Liver (tissue), 9 donors: Measurements from ENCODE around the gene ZNF558. TPM values are rescaled to one million over a fixed set of nuclear protein-coding genes. Genes with fewer than 3 reads are reported as not detected.

Experiments
- DNase-seq: peaks from one replicate; pipeline ENCODE4 v3.0.0-alpha.2; 2017; ENCODE audit warnings: low spot score
- H3K27ac ChIP-seq, 2 donors: one replicate each; pipeline ENCODE4 v1.7.0; 2013; ENCODE audit warnings: inconsistent platforms in 2 of 2, low read length in 2 of 2, control low read depth in 1 of 2, low read depth in 1 of 2, mild to moderate bottlenecking in 1 of 2
- H3K27me3 ChIP-seq, 4 donors: one replicate each; pipeline versions ENCODE4 v1.6.1 to v1.7.0; 2013; ENCODE audit warnings: low read length in 3 of 4, inconsistent platforms in 1 of 4, mild to moderate bottlenecking in 1 of 4, moderate library complexity in 1 of 4; ENCODE audit not compliant: control insufficient read depth in 4 of 4, insufficient read depth in 4 of 4
- H3K36me3 ChIP-seq, 4 donors: one replicate each; pipeline versions ENCODE4 v1.6.1 to v1.7.0; 2013; ENCODE audit warnings: low read length in 3 of 4, mild to moderate bottlenecking in 3 of 4, low read depth in 1 of 4, moderate library complexity in 1 of 4; ENCODE audit not compliant: control insufficient read depth in 4 of 4, insufficient read depth in 3 of 4
- H3K4me1 ChIP-seq, 4 donors: one replicate each; pipeline versions ENCODE4 v1.6.1 to v1.7.0; 2013; ENCODE audit warnings: low read length in 3 of 4, mild to moderate bottlenecking in 3 of 4, moderate library complexity in 1 of 4; ENCODE audit not compliant: control insufficient read depth in 4 of 4, insufficient read depth in 4 of 4
- H3K4me3 ChIP-seq, 3 donors: one replicate each; pipeline versions ENCODE4 v1.6.1 to v1.7.0; 2013; ENCODE audit warnings: low read length in 3 of 3, control low read depth in 1 of 3, low read depth in 1 of 3, mild to moderate bottlenecking in 1 of 3
- H3K9ac ChIP-seq, 2 donors: one replicate each; pipeline ENCODE4 v1.7.0; 2013; ENCODE audit warnings: low read length in 2 of 2, mild to moderate bottlenecking in 2 of 2, moderate library complexity in 2 of 2, control low read depth in 1 of 2, low read depth in 1 of 2
- H3K9me3 ChIP-seq, 4 donors: one replicate each; pipeline versions ENCODE4 v1.6.1 to v1.7.0; 2013; ENCODE audit warnings: low read length in 3 of 4; ENCODE audit not compliant: control insufficient read depth in 4 of 4
- EGR1 ChIP-seq, 2 donors: IDR thresholded peaks; 2 replicates each; pipeline ENCODE4 v1.6.1; 2016 to 2018; ENCODE audit warnings: antibody characterized with exemption in 2 of 2, low read depth in 2 of 2
- FOXA1 ChIP-seq: IDR thresholded peaks from 2 replicates; pipeline ENCODE4 v1.6.1; 2016; ENCODE audit warnings: antibody characterized with exemption
- FOXA2 ChIP-seq: IDR thresholded peaks from 2 replicates; pipeline ENCODE4 v1.6.1; 2016; ENCODE audit warnings: antibody characterized with exemption
- HNF4A ChIP-seq, 2 donors: conservative IDR thresholded peaks; 2 replicates each; pipeline ENCODE4 v1.6.1; 2016; ENCODE audit warnings: antibody characterized with exemption in 2 of 2, mild to moderate bottlenecking in 2 of 2
- HNF4G ChIP-seq: IDR thresholded peaks from 2 replicates; pipeline ENCODE4 v1.6.1; 2016; ENCODE audit warnings: antibody characterized with exemption
- JUND ChIP-seq, 2 donors: IDR thresholded peaks; 2 replicates each; pipeline ENCODE4 v1.6.1; 2016; ENCODE audit warnings: antibody characterized with exemption in 2 of 2
- RAD21 ChIP-seq, 2 donors: IDR thresholded peaks; 2 replicates each; pipeline ENCODE4 v1.6.1; 2016; ENCODE audit warnings: antibody characterized with exemption in 2 of 2, mild to moderate bottlenecking in 2 of 2
- RXRA ChIP-seq, 2 donors: IDR thresholded peaks; 2 replicates each; pipeline ENCODE4 v1.6.1; 2017 to 2018; ENCODE audit warnings: antibody characterized with exemption in 2 of 2, mild to moderate bottlenecking in 1 of 2
- SP1 ChIP-seq: IDR thresholded peaks from 2 replicates; pipeline ENCODE4 v1.6.1; 2018; ENCODE audit warnings: antibody characterized with exemption, mild to moderate bottlenecking
- TAF1 ChIP-seq: conservative IDR thresholded peaks from 2 replicates; pipeline ENCODE4 v1.6.1; 2016; ENCODE audit warnings: antibody characterized with exemption, mild to moderate bottlenecking
- YY1 ChIP-seq: IDR thresholded peaks from 2 replicates; pipeline ENCODE4 v1.6.1; 2016; ENCODE audit warnings: antibody characterized with exemption, mild to moderate bottlenecking
- WGBS: extraction: QIAGEN DNeasy Blood & Tissue Kit; methylation state at CpG from one replicate; pipeline ENCODE4 v1.1.7; 2013; 5-methylcytosine and 5-hydroxymethylcytosine counted together
- polyA plus RNA-seq, 2 donors: library from polyadenylated mRNA; stranded (reverse) in 1 of 2; unstranded in 1 of 2; fragments of 200-250 nt in 1 of 2; fragments of >200 nt in 1 of 2; fragmentation: Nextera tagmentation in 1 of 2; extraction: Ambion mirVana in 1 of 2; gene quantifications; one replicate each; pipeline versions ENCODE4 v1.2.1 to v1.2.3, GENCODE V29; 2013 to 2015
- total RNA-seq, 2 donors: library from RNA; depleted of rRNA; stranded (reverse); fragments of >200 nt; gene quantifications; one replicate each; pipeline ENCODE4 v1.2.3, GENCODE V29; 2014
- TF ChIP-seq, protein P1 (sequence below): fragments of 150-350 bp; IDR thresholded peaks from 2 replicates; pipeline ENCODE4 v1.5.1; 2017; ENCODE audit warnings: improper control_type of control experiment, low read depth, low read length; ENCODE audit not compliant: missing input control
- TF ChIP-seq, protein P2 (sequence below): IDR thresholded peaks from 2 replicates; pipeline ENCODE4 v1.6.1; 2016; ENCODE audit warnings: antibody characterized with exemption
- TF ChIP-seq, protein P3 (sequence below): IDR thresholded peaks from 2 replicates; pipeline ENCODE4 v1.6.1; 2016; ENCODE audit warnings: antibody characterized with exemption
- TF ChIP-seq, protein P4 (sequence below): IDR thresholded peaks from 2 replicates; pipeline ENCODE4 v1.6.1; 2016; ENCODE audit warnings: antibody characterized with exemption
- donor health status: healthy.
- donor health status: healthy.
- donor health status: healthy.
- donor health status: healthy.
- donor health status: healthy.

ZNF558 gene
- total and polyA plus RNA-seq, 4 donors = 4.9 to 21.2 (median 7.0) TPM

DNA sequence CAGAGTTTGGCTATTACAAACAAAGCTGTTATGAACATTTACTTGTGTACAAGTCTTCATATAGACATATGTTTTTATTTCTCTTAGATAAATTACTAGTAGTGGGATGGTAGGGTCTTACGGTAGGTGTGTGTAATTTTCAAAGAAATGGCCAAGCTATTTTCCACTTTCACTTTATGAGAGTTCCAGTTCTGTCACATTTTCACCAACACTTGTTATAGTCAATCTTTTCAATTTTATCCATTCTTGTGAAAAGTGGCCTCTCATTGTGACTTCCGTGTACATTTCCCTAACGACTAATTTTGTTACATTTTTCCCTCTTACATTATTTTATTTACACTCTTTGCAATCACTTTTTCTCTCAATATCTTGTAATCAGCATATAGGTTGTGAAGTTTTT, 18.4 kb upstream of the ZNF558 start:
- H3K4me1 ChIP-seq = no peaks in the 10 kb centered on the region
- 92% methylated on average over 3 of the region's 3 CpGs for WGBS
- no peak overlapping the region for H3K9ac ChIP-seq
- H3K9me3 ChIP-seq = peaks cover 0 to 19% (median 6%) of the 10 kb centered on the region in 4 donors
- no peak for TF ChIP-seq RAD21 (IDR thresholded peaks at IDR 0.05)
- TF ChIP-seq, protein P1, sequence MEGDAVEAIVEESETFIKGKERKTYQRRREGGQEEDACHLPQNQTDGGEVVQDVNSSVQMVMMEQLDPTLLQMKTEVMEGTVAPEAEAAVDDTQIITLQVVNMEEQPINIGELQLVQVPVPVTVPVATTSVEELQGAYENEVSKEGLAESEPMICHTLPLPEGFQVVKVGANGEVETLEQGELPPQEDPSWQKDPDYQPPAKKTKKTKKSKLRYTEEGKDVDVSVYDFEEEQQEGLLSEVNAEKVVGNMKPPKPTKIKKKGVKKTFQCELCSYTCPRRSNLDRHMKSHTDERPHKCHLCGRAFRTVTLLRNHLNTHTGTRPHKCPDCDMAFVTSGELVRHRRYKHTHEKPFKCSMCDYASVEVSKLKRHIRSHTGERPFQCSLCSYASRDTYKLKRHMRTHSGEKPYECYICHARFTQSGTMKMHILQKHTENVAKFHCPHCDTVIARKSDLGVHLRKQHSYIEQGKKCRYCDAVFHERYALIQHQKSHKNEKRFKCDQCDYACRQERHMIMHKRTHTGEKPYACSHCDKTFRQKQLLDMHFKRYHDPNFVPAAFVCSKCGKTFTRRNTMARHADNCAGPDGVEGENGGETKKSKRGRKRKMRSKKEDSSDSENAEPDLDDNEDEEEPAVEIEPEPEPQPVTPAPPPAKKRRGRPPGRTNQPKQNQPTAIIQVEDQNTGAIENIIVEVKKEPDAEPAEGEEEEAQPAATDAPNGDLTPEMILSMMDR = no peak
- TF ChIP-seq RXRA (IDR thresholded peaks at IDR 0.05) = no peak
- TF ChIP-seq HNF4G = no peak
- no peak for TF ChIP-seq FOXA2
- TF ChIP-seq, protein P2, sequence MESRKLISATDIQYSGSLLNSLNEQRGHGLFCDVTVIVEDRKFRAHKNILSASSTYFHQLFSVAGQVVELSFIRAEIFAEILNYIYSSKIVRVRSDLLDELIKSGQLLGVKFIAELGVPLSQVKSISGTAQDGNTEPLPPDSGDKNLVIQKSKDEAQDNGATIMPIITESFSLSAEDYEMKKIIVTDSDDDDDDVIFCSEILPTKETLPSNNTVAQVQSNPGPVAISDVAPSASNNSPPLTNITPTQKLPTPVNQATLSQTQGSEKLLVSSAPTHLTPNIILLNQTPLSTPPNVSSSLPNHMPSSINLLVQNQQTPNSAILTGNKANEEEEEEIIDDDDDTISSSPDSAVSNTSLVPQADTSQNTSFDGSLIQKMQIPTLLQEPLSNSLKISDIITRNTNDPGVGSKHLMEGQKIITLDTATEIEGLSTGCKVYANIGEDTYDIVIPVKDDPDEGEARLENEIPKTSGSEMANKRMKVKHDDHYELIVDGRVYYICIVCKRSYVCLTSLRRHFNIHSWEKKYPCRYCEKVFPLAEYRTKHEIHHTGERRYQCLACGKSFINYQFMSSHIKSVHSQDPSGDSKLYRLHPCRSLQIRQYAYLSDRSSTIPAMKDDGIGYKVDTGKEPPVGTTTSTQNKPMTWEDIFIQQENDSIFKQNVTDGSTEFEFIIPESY = no peak
- no peak for TF ChIP-seq HNF4A (conservative IDR thresholded peaks at IDR 0.05)
- TF ChIP-seq JUND (IDR thresholded peaks at IDR 0.05) = no peak
- TF ChIP-seq TAF1 = no peak
- no peak for TF ChIP-seq YY1
- TF ChIP-seq EGR1 (IDR thresholded peaks at IDR 0.05; ENCODE audit: low read depth in 2 of 2) = no peak
- TF ChIP-seq, protein P3, sequence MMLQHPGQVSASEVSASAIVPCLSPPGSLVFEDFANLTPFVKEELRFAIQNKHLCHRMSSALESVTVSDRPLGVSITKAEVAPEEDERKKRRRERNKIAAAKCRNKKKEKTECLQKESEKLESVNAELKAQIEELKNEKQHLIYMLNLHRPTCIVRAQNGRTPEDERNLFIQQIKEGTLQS = no peak
- TF ChIP-seq, protein P4, sequence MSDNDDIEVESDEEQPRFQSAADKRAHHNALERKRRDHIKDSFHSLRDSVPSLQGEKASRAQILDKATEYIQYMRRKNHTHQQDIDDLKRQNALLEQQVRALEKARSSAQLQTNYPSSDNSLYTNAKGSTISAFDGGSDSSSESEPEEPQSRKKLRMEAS = no peak
- no peak for TF ChIP-seq FOXA1
- no peak for TF ChIP-seq SP1
- no peak for DNase-seq
- no peak overlapping the region for H3K27ac ChIP-seq
- no peak overlapping the region for H3K4me3 ChIP-seq
- no peaks in the 10 kb centered on the region for H3K27me3 ChIP-seq
- H3K36me3 ChIP-seq = no peaks in the 10 kb centered on the region

DNA sequence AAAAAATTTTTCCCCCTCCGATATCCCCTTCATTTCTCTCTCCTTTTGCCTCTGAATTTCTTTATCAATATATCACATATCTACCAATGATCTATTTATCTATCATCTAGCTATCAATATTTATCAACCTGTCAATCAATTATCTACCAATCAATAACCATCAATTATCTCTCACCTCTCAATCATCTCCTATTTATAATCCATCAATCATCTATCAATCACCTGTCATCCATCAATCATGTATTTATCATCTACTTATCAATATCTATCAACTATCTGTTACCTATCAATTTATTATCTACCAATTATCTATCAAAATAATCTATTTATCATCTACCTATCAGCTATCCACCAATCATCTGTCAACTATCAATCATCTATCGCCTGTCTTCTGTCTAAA, 17.1 kb upstream of the ZNF558 start:
- Histone ChIP-seq H3K9ac (no peak overlapping the region), H3K9me3 (peaks cover 0 to 19% (median 6%) of the 10 kb centered on the region in 4 donors)
- 93% methylated on average over 2 of the region's 2 CpGs for WGBS

More for the DNA sequence above, 17.1 kb upstream of the ZNF558 start:
- H3K4me1 ChIP-seq = no peaks in the 10 kb centered on the region
- no peaks in the 10 kb centered on the region for H3K36me3 ChIP-seq
- no peak overlapping the region for H3K27ac ChIP-seq
- no peaks in the 10 kb centered on the region for H3K27me3 ChIP-seq
- no peak for DNase-seq
- no peak for TF ChIP-seq HNF4G
- no peak for TF ChIP-seq RXRA (IDR thresholded peaks at IDR 0.05)
- no peak for TF ChIP-seq RAD21 (IDR thresholded peaks at IDR 0.05)
- TF ChIP-seq, protein P3 = no peak
- no peak for TF ChIP-seq TAF1
- no peak for TF ChIP-seq FOXA1
- TF ChIP-seq, protein P1 = no peak
- H3K4me3 ChIP-seq = no peak overlapping the region
